AG10803 (cell line): ENCODE data around the gene TNK1.
A peak's percentile ranks its signal among the peaks of the same experiment; 100 is the strongest.

Experiments
- DNase-seq: peaks from one replicate; pipeline ENCODE4 v3.0.0; 2010; ENCODE audit warnings: low read depth
- H3K4me3 ChIP-seq: 2 replicates; pipeline ENCODE4 v1.5.1; 2011; ENCODE audit warnings: mild to moderate bottlenecking, low read length, control low read depth
- TF ChIP-seq, protein P1 (sequence below): conservative IDR thresholded peaks from 2 replicates; pipeline ENCODE4 v1.5.1; 2011; ENCODE audit warnings: mild to moderate bottlenecking, low read length, control low read depth, inconsistent platforms

TNK1 gene

DNA sequence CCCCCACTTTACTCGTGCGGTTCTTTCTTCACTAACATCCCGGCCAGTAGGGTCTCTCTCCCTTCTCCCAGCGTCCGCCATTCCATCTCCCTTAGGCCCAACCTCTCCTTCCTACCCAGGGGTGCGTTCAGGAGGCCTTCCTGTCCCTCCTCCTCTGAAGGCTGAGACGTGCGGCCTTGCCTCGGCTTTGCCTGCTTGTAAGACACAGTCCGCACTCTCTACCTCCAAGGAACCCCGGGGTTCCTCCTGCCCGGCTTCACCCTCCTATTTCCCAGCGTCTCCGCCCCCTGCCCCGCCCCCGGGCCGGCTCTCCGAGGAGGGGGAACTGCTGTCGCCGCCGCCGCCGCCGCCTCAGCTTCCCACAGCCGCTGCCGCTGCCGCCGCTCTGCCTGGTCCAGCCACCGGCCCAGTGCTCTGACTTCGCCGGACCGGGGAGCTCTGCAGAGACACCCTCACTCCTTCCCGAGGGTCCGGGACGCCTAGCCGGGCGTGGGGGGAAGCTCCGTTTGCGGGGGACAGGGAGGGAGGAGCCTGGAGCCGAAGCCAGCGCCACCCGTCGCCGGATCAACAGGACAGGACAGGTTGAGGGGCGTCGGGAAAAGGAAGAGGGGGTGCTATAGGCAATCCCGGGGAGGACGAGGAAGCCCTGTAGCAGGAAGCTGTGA is 57.2 kb downstream of the TNK1 start:
- no peak for DNase-seq
- peak overlapping the region; percentile 31 for H3K4me3 ChIP-seq
- TF ChIP-seq, protein P1, sequence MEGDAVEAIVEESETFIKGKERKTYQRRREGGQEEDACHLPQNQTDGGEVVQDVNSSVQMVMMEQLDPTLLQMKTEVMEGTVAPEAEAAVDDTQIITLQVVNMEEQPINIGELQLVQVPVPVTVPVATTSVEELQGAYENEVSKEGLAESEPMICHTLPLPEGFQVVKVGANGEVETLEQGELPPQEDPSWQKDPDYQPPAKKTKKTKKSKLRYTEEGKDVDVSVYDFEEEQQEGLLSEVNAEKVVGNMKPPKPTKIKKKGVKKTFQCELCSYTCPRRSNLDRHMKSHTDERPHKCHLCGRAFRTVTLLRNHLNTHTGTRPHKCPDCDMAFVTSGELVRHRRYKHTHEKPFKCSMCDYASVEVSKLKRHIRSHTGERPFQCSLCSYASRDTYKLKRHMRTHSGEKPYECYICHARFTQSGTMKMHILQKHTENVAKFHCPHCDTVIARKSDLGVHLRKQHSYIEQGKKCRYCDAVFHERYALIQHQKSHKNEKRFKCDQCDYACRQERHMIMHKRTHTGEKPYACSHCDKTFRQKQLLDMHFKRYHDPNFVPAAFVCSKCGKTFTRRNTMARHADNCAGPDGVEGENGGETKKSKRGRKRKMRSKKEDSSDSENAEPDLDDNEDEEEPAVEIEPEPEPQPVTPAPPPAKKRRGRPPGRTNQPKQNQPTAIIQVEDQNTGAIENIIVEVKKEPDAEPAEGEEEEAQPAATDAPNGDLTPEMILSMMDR, result no peak

GRCh38 chr17:7438656-7439460 is 58.0 kb downstream of the TNK1 start:
- no peak overlapping the region; the same call in 1 of the 2 replicates for H3K4me3 ChIP-seq
- DNase-seq, result no peak
- TF ChIP-seq, protein P1, result no peak
